Neuronal stem cell (in vitro differentiated cells): Measurements from ENCODE around the gene SNRPF.

ENCODE experiments used
- DNase-seq: peaks from one replicate; pipeline ENCODE4 v3.0.0-alpha.2; 2013; ENCODE audit warnings: low spot score
- H2AFZ ChIP-seq: one replicate; pipeline ENCODE4 v1.6.1; 2013; ENCODE audit warnings: mild to moderate bottlenecking, low read length, inconsistent platforms
- H2AK5ac ChIP-seq: 2 replicates; pipeline ENCODE4 v1.6.1; 2013; ENCODE audit warnings: low read depth, mild to moderate bottlenecking, inconsistent platforms, low read length, moderate library complexity, mixed read lengths
- H2BK120ac ChIP-seq: 2 replicates; pipeline ENCODE4 v1.6.1; 2013; ENCODE audit warnings: low read depth, mild to moderate bottlenecking, inconsistent platforms, low read length, moderate library complexity, mixed read lengths
- H2BK12ac ChIP-seq: one replicate; pipeline ENCODE4 v1.6.1; 2013; ENCODE audit warnings: low read length, inconsistent platforms
- H2BK15ac ChIP-seq: 2 replicates; pipeline ENCODE4 v1.6.1; 2013; ENCODE audit warnings: mild to moderate bottlenecking, low read length, inconsistent platforms, mixed read lengths
- H2BK5ac ChIP-seq: one replicate; pipeline ENCODE4 v1.6.1; 2013; ENCODE audit warnings: inconsistent platforms, mild to moderate bottlenecking, low read length, moderate library complexity
- H3K14ac ChIP-seq: one replicate; pipeline ENCODE4 v1.6.1; 2013; ENCODE audit warnings: low read length, inconsistent platforms
- H3K18ac ChIP-seq: 2 replicates; pipeline ENCODE4 v1.6.1; 2013; ENCODE audit warnings: low read length, inconsistent platforms
- H3K23ac ChIP-seq: 2 replicates; pipeline ENCODE4 v1.6.1; 2013; ENCODE audit warnings: low read depth, mild to moderate bottlenecking, mixed read lengths, low read length, inconsistent platforms; ENCODE audit not compliant: poor library complexity
- H3K27ac ChIP-seq: replicated peaks from 3 replicates; pipeline ENCODE4 v1.5.1; 2013; ENCODE audit warnings: low read length, inconsistent platforms
- H3K27me3 ChIP-seq, 3 experiments: 2 replicates each; pipeline ENCODE4 v1.6.1; 2013; ENCODE audit warnings: low read length in 3 of 3, mild to moderate bottlenecking in 2 of 3, inconsistent platforms in 1 of 3, low read depth in 1 of 3, mixed read lengths in 1 of 3, moderate library complexity in 1 of 3; ENCODE audit not compliant: control insufficient read depth in 3 of 3, insufficient read depth in 3 of 3
- H3K36me3 ChIP-seq, 2 donors: replicated peaks in 1 of 2; 2 replicates each; pipeline ENCODE4 v1.6.1; 2013; ENCODE audit warnings: low read length in 2 of 2; ENCODE audit not compliant: control insufficient read depth in 2 of 2, insufficient read depth in 2 of 2
- H3K4ac ChIP-seq: 2 replicates; pipeline ENCODE4 v1.6.1; 2013; ENCODE audit warnings: inconsistent platforms, mild to moderate bottlenecking, low read length, moderate library complexity
- H3K4me1 ChIP-seq, 2 donors: 1 replicate in 1 of 2; 2 replicates in 1 of 2; pipeline ENCODE4 v1.6.1; 2013; ENCODE audit warnings: low read length in 2 of 2, low read depth in 1 of 2; ENCODE audit not compliant: control insufficient read depth in 2 of 2, insufficient read depth in 1 of 2
- H3K4me2 ChIP-seq: one replicate; pipeline ENCODE4 v1.6.1; 2013; ENCODE audit warnings: mild to moderate bottlenecking, low read length, inconsistent platforms; ENCODE audit not compliant: insufficient read depth, poor library complexity, severe bottlenecking
- H3K4me3 ChIP-seq, 2 donors: 2 replicates each; pipeline ENCODE4 v1.5.1; 2013; ENCODE audit warnings: low read length in 2 of 2, mild to moderate bottlenecking in 2 of 2, inconsistent platforms in 1 of 2, moderate library complexity in 1 of 2
- H3K79me1 ChIP-seq: one replicate; pipeline ENCODE4 v1.6.1; 2013; ENCODE audit warnings: low read depth, mild to moderate bottlenecking, inconsistent platforms, low read length, moderate library complexity
- H3K9ac ChIP-seq: one replicate; pipeline ENCODE4 v1.6.1; 2013; ENCODE audit warnings: mild to moderate bottlenecking, low read depth, low read length, inconsistent platforms; ENCODE audit not compliant: poor library complexity
- H3K9me3 ChIP-seq, 2 donors: replicated peaks in 1 of 2; 2 replicates each; pipeline versions ENCODE3 to v1.6.1; 2013; ENCODE audit warnings: low read length in 2 of 2, mild to moderate bottlenecking in 2 of 2, inconsistent platforms in 1 of 2, low read depth in 1 of 2, mixed read lengths in 1 of 2, moderate library complexity in 1 of 2; ENCODE audit not compliant: control insufficient read depth in 2 of 2, insufficient read depth in 1 of 2
- H4K8ac ChIP-seq: one replicate; pipeline ENCODE4 v1.6.1; 2013; ENCODE audit warnings: low read depth, mild to moderate bottlenecking, inconsistent platforms, low read length, moderate library complexity
- H4K91ac ChIP-seq: one replicate; pipeline ENCODE4 v1.6.1; 2013; ENCODE audit warnings: low read length, low read depth, mild to moderate bottlenecking, inconsistent platforms; ENCODE audit not compliant: poor library complexity
- WGBS, 2 donors: extraction: QIAGEN DNeasy Blood & Tissue Kit; methylation state at CpG; one replicate each; pipeline ENCODE4 v1.1.7; 2013; ENCODE audit warnings: missing lambda C conversion rate in 2 of 2, mixed read lengths in 1 of 2; ENCODE audit not compliant: insufficient read length in 2 of 2, insufficient replicate concordance in 1 of 2; ENCODE audit errors: extremely low coverage in 2 of 2; 5-methylcytosine and 5-hydroxymethylcytosine counted together

Gene SNRPF

DNA sequence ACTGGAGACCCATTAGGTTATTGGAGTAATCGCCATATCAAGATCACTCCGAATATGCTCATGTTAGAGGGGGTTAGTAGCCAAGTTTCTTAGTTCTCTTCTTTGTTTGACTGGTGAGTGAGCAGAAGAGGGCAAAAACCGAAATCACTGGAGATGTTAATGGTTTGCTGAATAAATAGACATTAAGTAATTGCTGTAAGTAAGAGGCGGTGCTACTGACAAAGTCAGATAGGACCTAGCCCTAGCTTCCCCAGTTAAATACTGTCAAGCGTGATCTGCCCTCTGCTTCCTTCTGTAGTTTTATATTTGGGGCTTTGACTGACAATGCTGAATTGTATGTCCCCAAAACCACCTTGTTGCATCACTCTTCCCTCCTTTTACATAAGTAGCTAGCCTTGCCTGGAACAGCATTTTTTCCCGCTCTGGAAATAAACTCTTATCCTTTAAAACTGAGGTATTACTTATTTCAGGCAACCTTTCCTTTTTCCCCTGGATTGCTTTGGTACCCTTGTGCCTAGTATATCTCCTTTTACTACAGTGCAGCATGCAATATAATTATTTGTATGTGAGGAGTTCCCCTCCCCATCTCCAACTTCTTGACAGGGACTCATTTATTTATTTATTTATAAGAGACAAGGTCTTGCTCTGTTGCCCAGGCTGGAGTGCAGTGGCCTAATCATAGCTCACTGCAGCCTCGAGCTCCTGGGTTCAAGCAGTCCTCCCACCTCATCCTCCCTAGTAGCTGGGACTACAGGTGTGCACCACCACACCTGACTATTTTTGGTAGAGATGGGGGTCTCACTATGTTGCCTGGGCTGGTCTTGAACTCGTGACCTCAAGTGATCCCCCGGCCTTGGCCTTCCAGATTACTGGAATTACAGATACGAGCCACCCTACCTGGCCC lies 1.4 kb downstream of the SNRPF start:
- Histone ChIP-seq H3K14ac (no peak overlapping the region), H2BK5ac (no peak overlapping the region), H3K27me3 (no peaks in the 10 kb centered on the region), H3K9me3 (peaks cover 4 to 27% of the 10 kb centered on the region in 2 donors), H2BK120ac (no peak overlapping the region), H3K4me3 (peak overlapping the region; percentile 63 to 97), H4K8ac (no peak overlapping the region), H3K4me1 (peaks cover 1 to 7% of the 10 kb centered on the region in 2 donors), H4K91ac (no peak overlapping the region), H2BK12ac (no peak overlapping the region), H3K27ac (no peak overlapping the region), H3K4ac (no peak overlapping the region), H2BK15ac (no peak overlapping the region), H3K79me1 (no peaks in the 10 kb centered on the region), H3K9ac (no peak overlapping the region), H3K4me2 (peak overlapping the region; percentile 63), H3K18ac (no peak overlapping the region), H2AFZ (no peak overlapping the region), H3K36me3 (peaks cover 16 to 50% of the 10 kb centered on the region in 2 donors), H2AK5ac (no peak overlapping the region), H3K23ac (no peak overlapping the region)
- no peak for DNase-seq
- WGBS, 2 donors: no CpG with 5 or more reads among the region's 10 CpGs

DNA sequence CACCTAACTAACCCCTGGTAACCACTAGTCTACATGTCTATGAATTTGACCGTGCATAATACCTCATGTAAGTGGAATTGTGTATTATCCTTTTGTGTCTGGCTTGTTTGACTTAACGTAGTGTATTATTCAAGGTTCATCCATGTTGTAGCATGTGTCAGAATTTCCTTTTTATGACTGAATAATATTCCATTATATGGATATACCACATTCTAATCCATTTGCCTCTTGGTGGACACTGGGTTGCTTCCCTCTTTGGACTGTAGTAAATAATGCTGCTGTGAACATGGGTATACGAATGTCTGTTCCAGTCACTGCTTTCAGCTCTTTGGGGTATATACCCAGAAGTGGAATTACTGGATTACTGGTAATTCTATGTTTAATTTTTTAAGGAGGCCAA lies 3.3 kb downstream of the SNRPF start:
- Histone ChIP-seq H4K91ac (no peak overlapping the region), H3K36me3 (peaks cover 16 to 68% of the 10 kb centered on the region in 2 donors), H4K8ac (no peak overlapping the region), H3K27ac (no peak overlapping the region), H3K4ac (no peak overlapping the region), H3K14ac (no peak overlapping the region), H3K4me3 (no peak overlapping the region), H3K79me1 (no peaks in the 10 kb centered on the region), H3K9me3 (peaks cover 4 to 27% of the 10 kb centered on the region in 2 donors), H2BK120ac (no peak overlapping the region), H3K27me3 (no peaks in the 10 kb centered on the region), H2BK15ac (no peak overlapping the region), H3K23ac (no peak overlapping the region), H2BK12ac (no peak overlapping the region), H3K9ac (no peak overlapping the region), H3K4me2 (no peak overlapping the region), H3K4me1 (peaks cover 1 to 7% of the 10 kb centered on the region in 2 donors), H2AFZ (no peak overlapping the region), H2BK5ac (no peak overlapping the region), H3K18ac (no peak overlapping the region), H2AK5ac (no peak overlapping the region)
- no CpG with 5 or more reads among the region's 3 CpGs for WGBS, 2 donors
- DNase-seq: no peak

DNA sequence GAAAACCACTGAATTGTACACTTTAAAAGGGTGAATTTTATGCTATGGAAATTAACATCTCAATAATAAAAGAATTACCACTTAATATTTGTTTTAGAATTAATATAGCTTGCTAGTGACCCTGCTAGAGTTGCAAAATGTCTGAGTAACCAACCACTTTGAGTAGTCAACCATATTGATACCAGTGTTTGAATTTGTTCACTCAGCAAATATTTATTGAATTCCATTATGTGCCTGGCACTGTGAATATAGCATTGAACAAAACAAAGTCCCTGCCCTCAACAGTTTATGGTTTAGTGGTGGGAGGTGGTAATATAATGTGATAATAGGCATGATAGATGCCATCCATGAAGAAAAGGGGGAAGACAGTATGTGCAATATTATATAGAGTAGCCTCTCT lies 4.6 kb downstream of the SNRPF start:
- H3K18ac ChIP-seq: no peak overlapping the region
- no peak overlapping the region for H3K4me2 ChIP-seq
- H2AK5ac ChIP-seq: no peak overlapping the region
- no peak for DNase-seq
- H2BK120ac ChIP-seq: no peak overlapping the region
- no peak overlapping the region for H2BK15ac ChIP-seq
- no peak overlapping the region for H2BK12ac ChIP-seq
- H3K4me3 ChIP-seq: no peak overlapping the region
- H3K9ac ChIP-seq: no peak overlapping the region
- no peak overlapping the region for H2AFZ ChIP-seq
- peaks cover 4 to 27% of the 10 kb centered on the region in 2 donors for H3K9me3 ChIP-seq
- peaks cover 16 to 81% of the 10 kb centered on the region in 2 donors for H3K36me3 ChIP-seq
- no peak overlapping the region for H3K27ac ChIP-seq
- no peaks in the 10 kb centered on the region for H3K79me1 ChIP-seq
- H3K27me3 ChIP-seq: no peaks in the 10 kb centered on the region
- H4K8ac ChIP-seq: no peak overlapping the region
- H3K4ac ChIP-seq: no peak overlapping the region
- peaks cover 1 to 5% of the 10 kb centered on the region in 2 donors for H3K4me1 ChIP-seq
- no peak overlapping the region for H4K91ac ChIP-seq
- H3K23ac ChIP-seq: no peak overlapping the region
- no peak overlapping the region for H3K14ac ChIP-seq
- no peak overlapping the region for H2BK5ac ChIP-seq

DNA sequence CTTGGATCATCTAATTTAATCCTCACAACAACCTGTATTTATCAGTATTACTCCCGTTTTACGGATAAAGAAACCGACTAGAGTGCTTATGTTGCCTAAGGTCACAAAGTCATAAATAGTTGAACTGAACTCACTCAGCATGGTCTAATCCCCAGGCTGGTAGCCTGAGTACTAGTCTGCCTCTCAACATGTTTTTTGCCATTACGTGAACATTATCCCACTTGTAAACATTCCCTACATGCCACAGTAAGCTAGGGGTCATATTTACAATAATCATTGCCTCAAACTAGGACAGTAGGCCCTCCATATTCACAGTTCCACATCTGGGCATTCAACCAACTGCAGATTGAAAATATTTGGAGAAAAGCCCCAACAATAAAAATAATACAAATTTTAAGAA lies 12.1 kb downstream of the SNRPF start:
- H2BK12ac ChIP-seq: no peak overlapping the region
- no peaks in the 10 kb centered on the region for H3K9me3 ChIP-seq
- no peak for DNase-seq
- WGBS, 2 donors: no CpG with 5 or more reads among the region's 4 CpGs
- H3K23ac ChIP-seq: no peak overlapping the region
- H3K79me1 ChIP-seq: no peaks in the 10 kb centered on the region
- no peak overlapping the region for H3K4ac ChIP-seq
- no peak overlapping the region for H2BK5ac ChIP-seq
- no peak overlapping the region for H4K8ac ChIP-seq
- no peak overlapping the region for H3K14ac ChIP-seq
- H2AK5ac ChIP-seq: no peak overlapping the region
- no peaks in the 10 kb centered on the region for H3K27me3 ChIP-seq
- H3K4me2 ChIP-seq: no peak overlapping the region
- H4K91ac ChIP-seq: no peak overlapping the region
- H3K9ac ChIP-seq: no peak overlapping the region
- H3K4me3 ChIP-seq: no peak overlapping the region
- no peak overlapping the region for H2BK15ac ChIP-seq
- no peak overlapping the region for H2AFZ ChIP-seq
- no peaks in the 10 kb centered on the region for H3K4me1 ChIP-seq
- no peak overlapping the region for H2BK120ac ChIP-seq
- no peak overlapping the region for H3K27ac ChIP-seq
- H3K36me3 ChIP-seq: peaks cover 9 to 69% of the 10 kb centered on the region in 2 donors
- H3K18ac ChIP-seq: no peak overlapping the region
